Panc1 (cell line): ENCODE results near the gene SEC23A.

ENCODE experiments used
- POLR2AphosphoS5 ChIP-seq: IDR thresholded peaks from 2 replicates; pipeline ENCODE4 v1.6.1; 2012; ENCODE audit warnings: mild to moderate bottlenecking, low read depth, low read length, moderate library complexity
- SIN3A ChIP-seq: IDR thresholded peaks from 2 replicates; pipeline ENCODE4 v1.6.1; 2012; ENCODE audit warnings: low read depth, mild to moderate bottlenecking, low read length, moderate library complexity, borderline replicate concordance; ENCODE audit not compliant: insufficient read depth
- TCF7L2 ChIP-seq: IDR thresholded peaks from 2 replicates; pipeline ENCODE4 v1.6.1; 2011; ENCODE audit warnings: mild to moderate bottlenecking, low read depth, low read length, inconsistent platforms
- TF ChIP-seq, protein P1 (sequence below): fragments of 450-650 bp; IDR thresholded peaks from 2 replicates; pipeline ENCODE4 v1.5.1; 2017; ENCODE audit warnings: mild to moderate bottlenecking
- TF ChIP-seq, protein P2 (sequence below), 2 experiments: IDR thresholded peaks; 2 replicates each; pipeline ENCODE4 v1.6.1; 2011 to 2012; ENCODE audit warnings: low read depth in 2 of 2, control low read depth in 1 of 2, low read length in 1 of 2, mild to moderate bottlenecking in 1 of 2, moderate library complexity in 1 of 2; ENCODE audit not compliant: insufficient read depth in 1 of 2

DNA sequence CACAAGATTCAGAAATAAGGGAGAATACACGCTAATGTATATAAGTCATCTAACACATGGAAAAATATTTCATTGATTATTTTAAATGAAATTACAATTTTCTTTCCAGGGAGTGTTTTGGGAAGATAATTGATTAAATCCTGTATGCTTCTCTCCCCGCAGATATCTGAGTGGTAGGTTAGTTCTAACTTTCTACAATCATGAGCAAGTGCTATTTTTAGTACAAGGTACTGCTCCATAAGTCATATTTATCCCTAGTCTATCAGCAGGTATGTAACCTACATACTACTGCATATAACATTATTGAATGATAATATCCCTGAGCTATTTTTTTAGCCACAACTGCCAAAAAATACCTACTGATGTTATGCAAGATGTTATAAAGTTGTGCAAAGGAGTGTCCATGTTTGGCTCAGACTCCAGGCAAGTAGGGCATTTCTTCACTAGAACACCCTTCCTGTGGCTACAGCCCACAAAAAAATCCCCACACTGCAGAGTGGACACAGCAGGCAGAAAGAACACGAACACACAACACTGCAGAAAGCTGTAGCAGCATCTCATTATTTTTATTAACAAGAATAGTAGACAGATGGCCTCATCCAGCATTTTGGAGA, 87.0 kb downstream of the SEC23A start:
- TF ChIP-seq POLR2AphosphoS5 (no peak), SIN3A (no peak), TCF7L2 (no peak)
- TF ChIP-seq, protein P1, sequence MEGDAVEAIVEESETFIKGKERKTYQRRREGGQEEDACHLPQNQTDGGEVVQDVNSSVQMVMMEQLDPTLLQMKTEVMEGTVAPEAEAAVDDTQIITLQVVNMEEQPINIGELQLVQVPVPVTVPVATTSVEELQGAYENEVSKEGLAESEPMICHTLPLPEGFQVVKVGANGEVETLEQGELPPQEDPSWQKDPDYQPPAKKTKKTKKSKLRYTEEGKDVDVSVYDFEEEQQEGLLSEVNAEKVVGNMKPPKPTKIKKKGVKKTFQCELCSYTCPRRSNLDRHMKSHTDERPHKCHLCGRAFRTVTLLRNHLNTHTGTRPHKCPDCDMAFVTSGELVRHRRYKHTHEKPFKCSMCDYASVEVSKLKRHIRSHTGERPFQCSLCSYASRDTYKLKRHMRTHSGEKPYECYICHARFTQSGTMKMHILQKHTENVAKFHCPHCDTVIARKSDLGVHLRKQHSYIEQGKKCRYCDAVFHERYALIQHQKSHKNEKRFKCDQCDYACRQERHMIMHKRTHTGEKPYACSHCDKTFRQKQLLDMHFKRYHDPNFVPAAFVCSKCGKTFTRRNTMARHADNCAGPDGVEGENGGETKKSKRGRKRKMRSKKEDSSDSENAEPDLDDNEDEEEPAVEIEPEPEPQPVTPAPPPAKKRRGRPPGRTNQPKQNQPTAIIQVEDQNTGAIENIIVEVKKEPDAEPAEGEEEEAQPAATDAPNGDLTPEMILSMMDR = no peak
- TF ChIP-seq, protein P2, sequence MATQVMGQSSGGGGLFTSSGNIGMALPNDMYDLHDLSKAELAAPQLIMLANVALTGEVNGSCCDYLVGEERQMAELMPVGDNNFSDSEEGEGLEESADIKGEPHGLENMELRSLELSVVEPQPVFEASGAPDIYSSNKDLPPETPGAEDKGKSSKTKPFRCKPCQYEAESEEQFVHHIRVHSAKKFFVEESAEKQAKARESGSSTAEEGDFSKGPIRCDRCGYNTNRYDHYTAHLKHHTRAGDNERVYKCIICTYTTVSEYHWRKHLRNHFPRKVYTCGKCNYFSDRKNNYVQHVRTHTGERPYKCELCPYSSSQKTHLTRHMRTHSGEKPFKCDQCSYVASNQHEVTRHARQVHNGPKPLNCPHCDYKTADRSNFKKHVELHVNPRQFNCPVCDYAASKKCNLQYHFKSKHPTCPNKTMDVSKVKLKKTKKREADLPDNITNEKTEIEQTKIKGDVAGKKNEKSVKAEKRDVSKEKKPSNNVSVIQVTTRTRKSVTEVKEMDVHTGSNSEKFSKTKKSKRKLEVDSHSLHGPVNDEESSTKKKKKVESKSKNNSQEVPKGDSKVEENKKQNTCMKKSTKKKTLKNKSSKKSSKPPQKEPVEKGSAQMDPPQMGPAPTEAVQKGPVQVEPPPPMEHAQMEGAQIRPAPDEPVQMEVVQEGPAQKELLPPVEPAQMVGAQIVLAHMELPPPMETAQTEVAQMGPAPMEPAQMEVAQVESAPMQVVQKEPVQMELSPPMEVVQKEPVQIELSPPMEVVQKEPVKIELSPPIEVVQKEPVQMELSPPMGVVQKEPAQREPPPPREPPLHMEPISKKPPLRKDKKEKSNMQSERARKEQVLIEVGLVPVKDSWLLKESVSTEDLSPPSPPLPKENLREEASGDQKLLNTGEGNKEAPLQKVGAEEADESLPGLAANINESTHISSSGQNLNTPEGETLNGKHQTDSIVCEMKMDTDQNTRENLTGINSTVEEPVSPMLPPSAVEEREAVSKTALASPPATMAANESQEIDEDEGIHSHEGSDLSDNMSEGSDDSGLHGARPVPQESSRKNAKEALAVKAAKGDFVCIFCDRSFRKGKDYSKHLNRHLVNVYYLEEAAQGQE (IDR thresholded peaks at IDR 0.05; ENCODE audit: insufficient read depth in 1 of 2, low read depth in 2 of 2, low read length in 1 of 2) = no peak
